HepG2 (cell line): Measurements from ENCODE around the gene MRPL27. TPM values are rescaled to one million over a fixed set of nuclear protein-coding genes. Genes with fewer than 3 reads are reported as not detected.

Experiments used
- ATAC-seq: fragments of 200-7000 bp; cut with Tn5 transposase; 3 replicates; pipeline ENCODE4 v1.9.1; 2020; ENCODE audit warnings: mild to moderate bottlenecking, moderate library complexity
- BruUV-seq: library from RNA; stranded (reverse); fragments of 400-500 nt; replicated peaks from 2 replicates; lab custom pipeline; 2021; lab: Mats Ljungman, UMichigan
- CTCF ChIA-PET: fragments of 300-600 bp; formaldehyde crosslinking; extraction: SDS; loops from one replicate; lab custom pipeline; 2021; ENCODE audit warnings: low total read pairs, inconsistent platforms, low intra/inter-chr PET ratio; lab: Yijun Ruan, JAX
- POLR2A ChIA-PET: fragments of 350-600 bp; sonication (Branson Sonifier 250); formaldehyde crosslinking; loops from one replicate; lab custom pipeline; 2020; ENCODE audit warnings: antibody characterized with exemption, inconsistent platforms; lab: Yijun Ruan, JAX
- DNase-seq: peaks from one replicate; pipeline ENCODE4 v3.0.0-alpha.2; 2015; ENCODE audit warnings: low spot score
- FAIRE-seq: peaks from 3 replicates; lab custom pipeline; 2011; peaks lifted over from hg19 to GRCh38; lab: Jason Lieb, UNC
- H2AFZ ChIP-seq: one replicate; pipeline ENCODE4 v1.6.1; 2011; ENCODE audit warnings: low read length, inconsistent platforms
- H3K27ac ChIP-seq: fragments of 300-600 bp; 3 replicates; pipeline ENCODE4 v1.8.0; 2011; ENCODE audit warnings: mixed run types, mild to moderate bottlenecking, mixed read lengths, low read length, inconsistent platforms; ENCODE audit not compliant: insufficient read depth; ENCODE audit errors: extremely low read length
- H3K27me3 ChIP-seq, 2 experiments: fragments of 200-600 bp in 1 of 2; 2 replicates in 1 of 2; 3 replicates in 1 of 2; pipeline versions ENCODE4 v1.6.0 to v1.8.0; 2011; ENCODE audit warnings: low read length in 2 of 2, mild to moderate bottlenecking in 2 of 2, moderate library complexity in 2 of 2, inconsistent platforms in 1 of 2; ENCODE audit not compliant: insufficient read depth in 2 of 2, control insufficient read depth in 1 of 2
- H3K36me3 ChIP-seq, 2 experiments: fragments of 200-600 bp in 1 of 2; replicated peaks in 1 of 2; 2 replicates in 1 of 2; 3 replicates in 1 of 2; pipeline versions ENCODE4 v1.5.1 to v1.8.0; 2011; ENCODE audit warnings: low read length in 2 of 2, inconsistent platforms in 1 of 2; ENCODE audit not compliant: insufficient read depth in 2 of 2, control insufficient read depth in 1 of 2
- H3K4me1 ChIP-seq: 2 replicates; pipeline ENCODE4 v1.5.1; 2012; ENCODE audit warnings: low read length, inconsistent platforms; ENCODE audit not compliant: insufficient read depth
- H3K4me2 ChIP-seq: 2 replicates; pipeline ENCODE4 v1.6.0; 2011; ENCODE audit warnings: low read depth, low read length, inconsistent platforms
- H3K4me3 ChIP-seq, 3 experiments: fragments of 200-600 bp in 1 of 3; sonication (generic), shearing (Covaris generic) in 1 of 3; replicated peaks in 1 of 3; 2 replicates each; pipeline ENCODE4 v1.5.1; 2011 to 2016; ENCODE audit warnings: low read length in 3 of 3, inconsistent platforms in 2 of 3, low read depth in 2 of 3, mild to moderate bottlenecking in 2 of 3, control low read depth in 1 of 3, mixed read lengths in 1 of 3; ENCODE audit not compliant: insufficient read depth in 1 of 3
- H3K79me2 ChIP-seq: one replicate; pipeline ENCODE4 v1.6.1; 2011; ENCODE audit warnings: low read length, inconsistent platforms; ENCODE audit not compliant: insufficient read depth
- H3K9ac ChIP-seq: 2 replicates; pipeline ENCODE4 v1.6.0; 2011; ENCODE audit warnings: mild to moderate bottlenecking, low read depth, low read length, inconsistent platforms; ENCODE audit not compliant: insufficient read depth
- H3K9me3 ChIP-seq: 2 replicates; pipeline ENCODE4 v1.5.1; 2012; ENCODE audit warnings: mild to moderate bottlenecking, low read length
- H4K20me1 ChIP-seq: 2 replicates; pipeline ENCODE4 v1.6.0; 2011; ENCODE audit warnings: inconsistent platforms, mild to moderate bottlenecking, low read length, moderate library complexity; ENCODE audit not compliant: insufficient read depth
- ATF7 ChIP-seq, 2 experiments: fragments of 450-650 bp in 1 of 2; sonication (generic) in 1 of 2; formaldehyde crosslinking in 1 of 2; IDR thresholded peaks; 2 replicates each; pipeline versions ENCODE4 v1.4.0 to v1.6.1; 2016 to 2020; ENCODE audit warnings: antibody characterized with exemption in 1 of 2, mild to moderate bottlenecking in 1 of 2, missing genetic modification reagents in 1 of 2
- CREB1 ChIP-seq, 2 experiments: fragments of 450-650 bp in 1 of 2; IDR thresholded peaks; 2 replicates each; pipeline ENCODE4 v1.6.1; 2016 to 2017; ENCODE audit warnings: control low read depth in 1 of 2, mild to moderate bottlenecking in 1 of 2, missing compliant biosample characterization in 1 of 2, missing genetic modification characterization in 1 of 2
- NFKB2 ChIP-seq: sonication (generic); formaldehyde crosslinking; IDR thresholded peaks from 2 replicates; pipeline ENCODE4 v1.4.0; 2020; ENCODE audit warnings: missing genetic modification reagents, borderline replicate concordance
- WGBS: methylation state at CpG from one replicate; pipeline ENCODE4 v1.1.6; 2017; ENCODE audit warnings: low lambda C conversion rate; 5-methylcytosine and 5-hydroxymethylcytosine counted together
- in situ Hi-C: cut with HindIII; loops from 2 replicates; pipeline ENCODE4 v1.10.0; 2017; ENCODE audit warnings: low pct_unique_long_range_greater_than_20kb; ENCODE audit not compliant: extremely low pct_ligation_motif_present
- intact Hi-C: fragments of 100-400 bp; cut with micrococcal nuclease; formaldehyde crosslinking; loops from one replicate; pipeline ENCODE4 v1.10.0; 2022; ENCODE audit not compliant: unreplicated experiment
- polyA plus RNA-seq, 8 experiments: library from polyadenylated mRNA; depleted of rRNA in 3 of 8; stranded (reverse) in 7 of 8; unstranded in 1 of 8; fragments of >200 nt; fragmentation: Illumina TruSeq in 4 of 8; extraction: Trizol in 4 of 8; gene quantifications; 2 replicates each; pipeline versions ENCODE4 v1.2.1 to v1.2.3, GENCODE V29; 2011 to 2016; ENCODE audit warnings: low read depth in 4 of 8, missing spikeins in 1 of 8, mixed read lengths in 1 of 8; ENCODE audit not compliant: insufficient read depth in 1 of 8
- total RNA-seq, 5 experiments: library from RNA; depleted of rRNA; stranded (reverse); fragments of >200 nt; fragmentation: Illumina TruSeq; extraction: Trizol; gene quantifications; 2 replicates each; pipeline ENCODE4 v1.2.3, GENCODE V29; 2016; ENCODE audit warnings: low read depth in 1 of 5
- TF ChIP-seq, protein P1 (sequence below): sonication (generic); formaldehyde crosslinking; IDR thresholded peaks from 2 replicates; pipeline ENCODE4 v1.8.0; 2022; ENCODE audit warnings: mild to moderate bottlenecking, missing genetic modification reagents, borderline replicate concordance

MRPL27 gene
- total and polyA plus RNA-seq, 2 of the 13 experiments (the other 11 are each of a cell fraction or from before 2014, with no cell fraction given): 137 to 217 TPM

DNA sequence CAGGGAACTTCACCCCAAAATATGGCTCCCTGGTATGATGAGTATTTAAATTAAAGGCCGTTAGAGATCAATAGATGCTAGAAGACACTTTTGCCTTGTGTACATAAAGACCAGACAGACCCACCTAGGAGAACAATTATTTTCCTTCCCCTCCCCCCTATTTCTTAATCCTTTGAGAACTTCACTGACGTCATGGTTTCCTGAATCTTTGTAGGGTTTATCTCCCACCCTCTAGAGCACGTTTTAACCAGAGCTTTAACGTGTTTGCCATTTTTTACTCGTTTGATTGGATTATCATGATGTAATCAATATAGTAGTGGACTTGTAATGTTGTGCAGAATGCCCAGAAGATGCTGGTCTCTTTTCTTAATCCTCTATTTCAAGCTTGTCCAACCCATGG, 49.9 kb downstream of the MRPL27 start:
- H3K27me3 ChIP-seq: peaks cover 13 to 20% of the 10 kb centered on the region in 2 experiments
- H3K9ac ChIP-seq: no peak overlapping the region
- FAIRE-seq (no peak), DNase-seq (no peak), ATAC-seq (no peak)
- intact Hi-C loops (no loop called here), in situ Hi-C loops (no loop called here)
- TF ChIP-seq NFKB2 (CRISPR knock-in tag) (no peak), CREB1 (IDR thresholded peaks at IDR 0.05) (peak; percentile 90), CREB1 (CRISPR knock-in tag; IDR thresholded peaks at IDR 0.05) (no peak), ATF7 (IDR thresholded peaks at IDR 0.05) (peak; percentile 94), ATF7 (CRISPR knock-in tag; IDR thresholded peaks at IDR 0.05) (no peak)
- WGBS: 1% methylated on average over 5 of the region's 5 CpGs
- no peaks in the 10 kb centered on the region for H3K4me1 ChIP-seq
- BruUV-seq: no TSS peak
- no peak overlapping the region for H3K4me3 ChIP-seq
- ChIA-PET POLR2A (no interaction called here), CTCF (no interaction called here)
- H3K9me3 ChIP-seq: no peaks in the 10 kb centered on the region
- H3K27ac ChIP-seq: no peak overlapping the region
- H3K79me2 ChIP-seq: no peaks in the 10 kb centered on the region
- no peak overlapping the region for H3K4me2 ChIP-seq
- H3K36me3 ChIP-seq: no peaks in the 10 kb centered on the region
- no peak overlapping the region for H2AFZ ChIP-seq
- no peaks in the 10 kb centered on the region for H4K20me1 ChIP-seq

DNA sequence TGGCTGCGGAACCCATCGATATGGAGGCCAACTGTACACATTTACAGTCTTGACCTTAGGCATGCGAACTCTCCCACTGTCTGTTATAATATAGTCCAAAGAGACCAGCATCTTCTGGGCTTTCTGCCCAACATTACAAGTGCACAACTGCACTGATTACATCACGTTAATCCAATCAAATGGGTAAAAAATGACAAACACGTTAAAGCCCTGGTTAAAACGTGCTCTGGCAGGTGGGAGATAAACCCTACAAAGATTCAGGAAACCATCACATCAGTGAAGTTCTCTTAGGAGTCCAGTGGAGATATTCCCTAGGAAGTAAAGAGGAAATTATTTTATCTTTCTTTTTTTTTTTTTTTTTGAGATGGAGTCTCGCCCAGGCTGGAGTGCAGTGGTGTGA, 50.7 kb downstream of the MRPL27 start:
- DNase-seq (no peak), FAIRE-seq (no peak), ATAC-seq (no peak)
- H4K20me1 ChIP-seq: no peaks in the 10 kb centered on the region
- no peaks in the 10 kb centered on the region for H3K4me1 ChIP-seq
- H3K9ac ChIP-seq: no peak overlapping the region
- CTCF ChIA-PET: no interaction called here
- no peaks in the 10 kb centered on the region for H3K9me3 ChIP-seq
- BruUV-seq: no TSS peak
- no peaks in the 10 kb centered on the region for H3K36me3 ChIP-seq
- no peaks in the 10 kb centered on the region for H3K79me2 ChIP-seq
- H3K4me3 ChIP-seq: no peak overlapping the region
- H2AFZ ChIP-seq: no peak overlapping the region
- no peak overlapping the region for H3K27ac ChIP-seq
- intact Hi-C loops: no loop called here
- H3K27me3 ChIP-seq: peaks cover 13 to 24% of the 10 kb centered on the region in 2 experiments
- H3K4me2 ChIP-seq: no peak overlapping the region
- TF ChIP-seq, protein P1, sequence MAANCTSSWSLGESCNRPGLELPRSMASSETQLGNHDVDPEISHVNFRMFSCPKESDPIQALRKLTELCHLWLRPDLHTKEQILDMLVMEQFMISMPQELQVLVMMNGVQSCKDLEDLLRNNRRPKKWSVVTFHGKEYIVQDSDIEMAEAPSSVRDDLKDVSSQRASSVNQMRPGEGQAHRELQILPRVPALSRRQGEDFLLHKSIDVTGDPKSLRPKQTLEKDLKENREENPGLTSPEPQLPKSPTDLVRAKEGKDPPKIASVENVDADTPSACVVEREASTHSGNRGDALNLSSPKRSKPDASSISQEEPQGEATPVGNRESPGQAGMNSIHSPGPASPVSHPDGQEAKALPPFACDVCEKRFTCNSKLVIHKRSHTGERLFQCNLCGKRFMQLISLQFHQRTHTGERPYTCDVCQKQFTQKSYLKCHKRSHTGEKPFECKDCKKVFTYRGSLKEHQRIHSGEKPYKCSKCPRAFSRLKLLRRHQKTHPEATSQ: no peak
- TF ChIP-seq, all 625 proteins: peak for 0
- in situ Hi-C loops: no loop called here
- WGBS: 49% methylated on average over 7 of the region's 7 CpGs
- POLR2A ChIA-PET: no interaction called here
